ENCODE data around the gene SH3YL1.

DNA sequence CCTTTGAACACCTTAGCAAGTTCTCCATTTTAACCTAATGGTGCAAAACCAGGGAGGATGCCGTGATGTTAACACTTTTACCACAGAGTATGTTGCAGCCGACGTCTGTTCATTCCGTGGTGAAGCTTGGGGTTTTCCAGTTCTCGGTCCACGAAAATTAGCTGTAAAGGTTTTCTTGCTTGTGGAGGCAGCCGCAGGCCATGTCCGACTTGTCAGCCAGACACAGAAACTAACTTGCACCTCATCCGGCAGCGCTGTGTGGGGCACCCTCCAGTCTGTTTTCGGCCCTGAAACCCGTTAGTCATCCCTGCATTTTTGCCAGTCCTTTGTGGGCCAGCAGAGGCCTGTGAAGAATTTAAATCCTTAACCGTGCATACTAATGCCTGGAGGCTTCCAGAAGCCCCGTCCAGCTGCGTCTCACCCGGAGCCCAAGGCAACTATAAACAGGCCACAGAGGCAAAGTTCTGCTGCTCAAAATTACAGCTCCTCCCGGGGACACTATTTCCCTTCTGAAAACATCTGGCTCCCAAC is 70.6 kb downstream of the SH3YL1 start:
- no peak for TF ChIP-seq EZH2 (IDR thresholded peaks at IDR 0.05; ENCODE audit: borderline replicate concordance, low read depth, low read length, severe bottlenecking)
- TF ChIP-seq, protein P1, sequence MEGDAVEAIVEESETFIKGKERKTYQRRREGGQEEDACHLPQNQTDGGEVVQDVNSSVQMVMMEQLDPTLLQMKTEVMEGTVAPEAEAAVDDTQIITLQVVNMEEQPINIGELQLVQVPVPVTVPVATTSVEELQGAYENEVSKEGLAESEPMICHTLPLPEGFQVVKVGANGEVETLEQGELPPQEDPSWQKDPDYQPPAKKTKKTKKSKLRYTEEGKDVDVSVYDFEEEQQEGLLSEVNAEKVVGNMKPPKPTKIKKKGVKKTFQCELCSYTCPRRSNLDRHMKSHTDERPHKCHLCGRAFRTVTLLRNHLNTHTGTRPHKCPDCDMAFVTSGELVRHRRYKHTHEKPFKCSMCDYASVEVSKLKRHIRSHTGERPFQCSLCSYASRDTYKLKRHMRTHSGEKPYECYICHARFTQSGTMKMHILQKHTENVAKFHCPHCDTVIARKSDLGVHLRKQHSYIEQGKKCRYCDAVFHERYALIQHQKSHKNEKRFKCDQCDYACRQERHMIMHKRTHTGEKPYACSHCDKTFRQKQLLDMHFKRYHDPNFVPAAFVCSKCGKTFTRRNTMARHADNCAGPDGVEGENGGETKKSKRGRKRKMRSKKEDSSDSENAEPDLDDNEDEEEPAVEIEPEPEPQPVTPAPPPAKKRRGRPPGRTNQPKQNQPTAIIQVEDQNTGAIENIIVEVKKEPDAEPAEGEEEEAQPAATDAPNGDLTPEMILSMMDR (IDR thresholded peaks at IDR 0.05; ENCODE audit: borderline replicate concordance, extremely low read depth, low read length, poor library complexity, severe bottlenecking): no peak
